Frontal cortex (tissue), 4 donors: ENCODE results near the gene FPGT. TPM values are rescaled to one million over a fixed set of nuclear protein-coding genes. Genes with fewer than 3 reads are reported as not detected.
A peak's percentile ranks its signal among the peaks of the same experiment; 100 is the strongest.
"Not testable (repeated sequence)": the region's sequence is repeated elsewhere in the genome, so short reads cannot be mapped to it uniquely, and the experiment has no call there.

Experiments
- DNase-seq, 2 donors: peaks; one replicate each; pipeline ENCODE4 v3.0.0; 2012; ENCODE audit warnings: low spot score in 2 of 2
- FAIRE-seq: peaks from 2 replicates; lab custom pipeline; 2012; peaks lifted over from hg19 to GRCh38; lab: Jason Lieb, UNC
- total RNA-seq: library from RNA; depleted of rRNA; stranded (reverse); fragments of >200 nt; gene quantifications from one replicate; pipeline ENCODE4 v1.2.3, GENCODE V29; 2014
- donor health status: control.
- donor health status: control.
- donor health status: control.

The FPGT gene
- total RNA-seq, result 20.8 TPM

DNA sequence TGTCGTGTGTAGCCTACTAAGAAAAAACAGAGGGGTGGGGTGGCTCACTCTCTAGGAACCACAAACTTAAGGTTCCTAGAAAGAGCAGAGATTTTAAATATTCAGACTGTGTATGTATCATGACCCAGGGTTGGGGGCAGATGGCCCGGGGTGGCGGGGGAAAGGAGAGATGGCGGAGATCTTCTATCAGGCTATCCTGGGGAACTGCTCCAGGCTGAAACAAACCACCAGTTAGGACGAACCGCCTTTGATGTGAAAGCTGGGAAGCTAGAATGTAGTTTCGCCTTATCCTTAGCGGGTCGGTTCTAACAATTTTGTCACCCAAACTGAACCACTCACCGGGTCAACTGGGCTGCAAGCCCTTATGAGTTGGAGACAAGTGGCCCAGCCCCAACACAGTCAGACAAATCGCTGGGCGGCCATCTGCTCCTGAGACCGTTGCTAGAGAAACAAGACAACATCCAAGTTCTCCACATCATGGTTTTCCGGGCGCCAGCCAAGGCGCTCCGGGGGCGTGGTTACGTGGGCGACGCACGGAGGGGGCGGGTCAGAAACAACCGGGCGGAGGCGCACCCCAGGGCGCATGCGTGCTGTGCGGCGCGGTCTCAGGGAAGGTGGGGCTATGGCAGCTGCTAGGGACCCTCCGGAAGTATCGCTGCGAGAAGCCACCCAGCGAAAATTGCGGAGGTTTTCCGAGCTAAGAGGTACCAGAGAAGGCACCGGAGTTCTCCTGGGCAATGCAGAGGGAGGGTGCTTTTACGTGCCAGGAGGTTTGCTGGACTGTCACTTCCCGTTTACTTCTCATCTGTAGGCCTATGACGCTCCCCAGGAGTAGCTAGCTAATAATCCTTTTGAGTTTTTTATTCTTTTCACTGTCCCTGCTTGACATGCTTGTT lies at the start of gene FPGT, which contains the start of gene LRRIQ3:
TSS of gene FPGT (plus strand) at position 586 of the 896 bp plus-strand sequence. CDS start at position 623, 37 bp downstream.
TSS of gene LRRIQ3 (minus strand) at position 520 of the 896 bp plus-strand sequence. CDS start 14,492 bp downstream, outside the sequence.
- no peak for FAIRE-seq
- peak; percentile 74 to 85 for DNase-seq

DNA sequence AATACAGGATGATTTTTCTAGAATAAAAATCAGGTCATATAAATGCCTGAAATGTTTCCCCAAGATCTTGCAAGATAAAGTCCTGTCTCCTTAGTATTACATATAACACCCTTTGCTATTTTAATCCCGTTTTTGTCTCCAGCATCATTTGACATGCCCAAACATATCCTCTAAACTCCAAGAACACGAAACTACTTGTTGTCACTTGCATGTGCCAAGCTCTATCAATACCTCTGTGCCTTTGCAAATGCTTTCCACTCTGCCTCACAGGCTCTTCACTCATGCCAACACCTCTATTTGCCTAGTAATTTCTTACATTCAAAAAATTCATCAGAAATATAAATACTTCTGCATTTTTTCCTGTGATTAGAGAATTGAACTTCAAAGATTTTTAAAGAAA lies 38.0 kb upstream of the FPGT start:
- FAIRE-seq (no peak), DNase-seq (no peak)

DNA sequence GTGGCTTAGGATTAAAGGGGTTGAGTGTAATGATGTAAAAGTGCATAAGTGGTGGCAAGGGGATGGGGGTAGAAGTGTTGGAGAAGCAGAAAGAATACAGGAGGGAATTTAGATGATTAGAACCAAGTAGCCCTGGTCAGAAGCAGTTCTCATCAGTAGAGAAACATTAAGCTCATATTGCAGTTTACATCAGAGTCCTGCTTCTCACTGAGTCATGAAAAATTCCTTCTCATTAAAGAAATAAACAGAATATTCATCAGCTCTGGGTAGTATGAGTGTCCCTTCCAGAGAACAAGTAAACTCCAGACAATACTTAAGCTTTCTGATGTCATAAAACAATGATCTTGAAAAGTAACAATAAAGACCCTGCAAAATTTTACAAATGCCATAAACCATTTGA lies 36.5 kb upstream of the FPGT start:
- no peak for FAIRE-seq
- DNase-seq, result no peak

DNA sequence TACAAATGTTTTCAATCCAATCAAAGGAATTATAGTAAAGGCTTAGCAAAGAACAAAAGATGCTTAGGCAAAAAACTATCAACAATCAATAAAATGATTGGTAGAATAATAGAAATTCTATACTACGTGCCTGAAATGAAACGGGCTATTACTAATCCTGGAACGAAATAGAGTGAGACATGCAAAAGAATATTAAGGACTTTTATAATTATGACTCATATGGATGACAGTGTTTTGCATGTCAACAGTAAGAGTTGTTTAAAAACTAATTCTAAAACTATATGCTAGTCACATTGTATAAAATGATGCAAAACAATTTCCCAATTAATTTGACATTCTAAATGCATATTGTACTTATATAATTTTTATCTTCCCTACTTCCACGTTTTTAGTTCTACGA lies 35.7 kb upstream of the FPGT start:
- DNase-seq (no peak), FAIRE-seq (no peak)

DNA sequence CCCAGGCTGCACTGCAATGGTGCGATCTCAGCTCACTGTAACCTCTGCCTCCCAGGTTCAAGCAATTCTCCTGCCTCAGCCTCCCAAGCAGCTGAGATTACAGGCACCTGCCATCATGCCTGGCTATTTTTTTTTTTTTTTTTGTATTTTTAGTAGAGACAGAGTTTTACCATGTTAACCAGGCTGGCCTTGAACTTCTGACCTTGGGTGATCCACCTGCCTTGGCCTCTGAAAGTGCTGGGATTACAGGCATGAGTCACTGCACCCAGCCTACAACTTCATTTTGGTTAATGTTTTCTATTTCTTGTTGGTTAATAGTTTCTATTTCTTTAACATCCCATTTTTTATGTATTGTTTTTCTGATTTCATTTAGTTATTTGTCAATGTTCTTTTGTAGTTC lies 23.6 kb upstream of the FPGT start:
- not testable (repeated sequence) for FAIRE-seq, DNase-seq

DNA sequence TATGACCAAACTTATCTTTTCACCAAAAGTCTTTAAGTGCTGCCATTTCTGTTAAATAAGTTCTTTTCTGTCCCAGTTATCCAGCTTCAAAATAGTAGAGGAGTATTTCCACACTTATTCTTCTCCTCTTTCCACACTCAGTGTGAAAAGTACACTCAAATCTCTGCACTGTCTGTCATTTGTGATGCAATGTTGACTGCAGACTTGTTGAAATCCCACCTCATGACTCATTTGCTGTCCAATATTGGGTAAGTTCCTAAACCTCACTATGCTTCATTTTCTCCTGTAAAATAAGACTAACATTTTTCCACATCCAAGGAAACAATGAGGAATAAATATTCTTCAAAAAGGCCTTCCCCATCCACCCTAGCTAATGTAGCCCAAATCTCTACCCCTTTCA lies 17.6 kb upstream of the FPGT start:
- DNase-seq (no peak), FAIRE-seq (no peak)

DNA sequence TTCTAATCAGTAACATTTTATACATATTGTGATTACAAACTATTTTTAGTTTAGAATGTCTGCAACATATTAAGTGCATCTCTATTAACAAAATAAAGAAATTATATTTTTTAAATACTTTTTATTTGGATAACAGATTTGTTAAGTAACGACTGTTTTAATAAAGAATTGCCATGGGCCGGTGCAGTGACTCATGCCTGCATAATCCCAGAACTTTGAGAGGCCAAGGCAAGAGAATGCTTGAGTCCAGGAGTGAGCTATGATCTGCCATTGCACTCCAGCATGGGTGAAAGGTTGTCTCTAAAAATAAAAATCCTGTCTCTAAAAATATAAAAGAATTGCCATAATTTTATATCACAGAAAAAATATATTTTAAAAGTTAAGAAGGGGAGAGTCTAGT lies 4.1 kb upstream of the FPGT start:
- DNase-seq (no peak), FAIRE-seq (no peak)

DNA sequence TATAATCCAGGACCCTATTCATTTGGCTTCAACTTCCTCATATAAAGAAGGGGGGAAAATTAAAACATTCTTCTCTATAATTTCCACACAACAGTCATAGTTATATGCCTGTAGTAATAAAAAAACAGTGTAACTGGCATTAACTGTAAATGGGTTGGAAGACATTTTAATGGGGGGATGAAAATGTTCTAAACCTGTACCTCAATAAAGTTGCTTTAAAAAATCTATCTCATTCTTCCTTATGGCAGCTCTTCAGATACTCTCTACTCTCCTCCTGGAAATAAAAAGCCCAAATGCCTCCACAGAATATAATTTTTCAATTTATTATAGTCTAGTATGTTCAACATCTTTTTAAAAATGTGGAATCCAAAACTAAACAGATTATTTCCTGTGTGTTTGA lies 2.7 kb upstream of the FPGT start:
- no peak for DNase-seq
- no peak for FAIRE-seq

DNA sequence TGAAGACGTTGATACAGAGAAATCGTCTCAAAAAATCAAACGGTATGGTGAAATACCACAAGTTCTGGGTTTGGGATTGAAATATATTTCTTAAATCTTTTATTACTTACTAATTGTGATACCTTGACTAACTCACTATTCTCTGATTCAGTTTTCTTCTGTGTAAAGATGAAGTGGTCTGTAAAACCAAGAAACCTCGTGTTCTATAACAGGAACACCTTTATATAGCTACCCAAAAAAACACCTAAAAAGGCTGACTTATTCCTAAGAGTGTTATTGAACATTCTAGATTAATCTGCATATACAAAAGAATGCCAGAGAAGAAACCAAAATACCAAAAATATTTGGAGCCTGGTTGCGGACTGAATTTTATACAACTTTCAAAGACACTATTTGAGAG lies 787 bp upstream of the FPGT start:
- no peak for FAIRE-seq
- DNase-seq, result no peak

DNA sequence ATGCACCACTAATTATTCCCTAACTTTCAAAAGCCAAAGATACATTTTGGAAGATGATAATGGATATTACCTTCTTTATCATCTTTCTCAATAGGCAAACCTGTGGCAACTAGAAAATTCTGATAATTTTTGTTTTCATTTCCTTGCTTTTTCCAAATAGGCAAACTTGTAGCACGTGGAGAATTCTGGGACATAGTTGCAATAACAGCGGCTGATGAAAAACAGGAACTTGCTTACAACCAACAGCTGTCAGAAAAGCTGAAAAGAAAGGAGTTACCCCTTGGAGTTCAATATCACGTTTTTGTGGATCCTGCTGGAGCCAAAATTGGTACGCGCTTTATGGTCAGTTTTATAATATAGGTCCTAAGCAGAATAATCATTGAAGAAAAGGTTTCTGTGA lies 1.5 kb downstream of the FPGT start:
- FAIRE-seq, result no peak

DNA sequence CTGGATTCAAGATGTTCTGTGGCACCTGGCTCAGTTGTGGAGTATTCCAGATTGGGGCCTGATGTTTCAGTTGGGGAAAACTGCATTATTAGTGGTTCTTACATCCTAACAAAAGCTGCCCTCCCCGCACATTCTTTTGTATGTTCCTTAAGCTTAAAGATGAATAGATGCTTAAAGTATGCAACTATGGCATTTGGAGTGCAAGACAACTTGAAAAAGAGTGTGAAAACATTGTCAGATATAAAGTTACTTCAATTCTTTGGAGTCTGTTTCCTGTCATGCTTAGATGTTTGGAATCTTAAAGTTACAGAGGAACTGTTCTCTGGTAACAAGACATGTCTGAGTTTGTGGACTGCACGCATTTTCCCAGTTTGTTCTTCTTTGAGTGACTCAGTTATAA lies 7.2 kb downstream of the FPGT start:
- DNase-seq (no peak), FAIRE-seq (no peak)

More for the DNA sequence above, 1.5 kb downstream of the FPGT start:
- no peak for DNase-seq

DNA sequence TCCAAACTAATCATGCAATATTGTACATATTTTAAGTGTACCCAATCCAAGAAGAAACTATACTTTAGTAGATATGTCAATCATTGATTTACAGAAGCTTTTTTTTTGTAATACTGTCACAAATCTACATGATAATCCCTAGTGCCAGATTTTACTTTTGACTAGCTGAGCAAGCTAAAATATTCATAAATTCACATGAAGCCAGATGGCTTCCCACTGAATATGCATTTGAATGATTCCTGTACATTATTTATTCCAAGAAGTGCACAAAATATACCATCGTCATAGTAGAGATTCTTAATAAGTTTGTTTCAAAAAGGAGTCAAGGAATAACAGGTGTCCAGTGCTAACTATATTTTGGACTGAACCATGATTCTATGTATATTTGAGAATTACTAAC lies 17.2 kb downstream of the FPGT start:
- no peak for DNase-seq
- FAIRE-seq, result no peak

DNA sequence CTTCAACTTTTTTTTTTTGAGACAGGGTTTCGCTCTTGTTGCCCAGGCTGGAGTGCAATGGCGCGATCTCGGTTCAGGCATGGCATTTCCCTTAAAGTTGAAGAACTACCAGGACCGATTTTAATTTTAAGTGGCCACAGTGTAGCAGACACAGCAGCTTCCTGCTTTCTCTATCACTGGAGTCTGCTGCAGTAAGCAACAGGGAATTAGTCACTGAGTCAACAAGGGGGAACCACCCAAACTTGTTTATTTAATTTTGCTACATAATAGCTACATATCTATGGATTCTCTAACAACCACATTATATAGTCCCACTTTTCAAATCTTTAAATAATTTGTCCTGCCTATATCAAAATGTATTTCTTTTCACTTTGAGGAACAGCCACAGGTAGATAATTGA lies 24.7 kb downstream of the FPGT start:
- DNase-seq (no peak), FAIRE-seq (no peak)

DNA sequence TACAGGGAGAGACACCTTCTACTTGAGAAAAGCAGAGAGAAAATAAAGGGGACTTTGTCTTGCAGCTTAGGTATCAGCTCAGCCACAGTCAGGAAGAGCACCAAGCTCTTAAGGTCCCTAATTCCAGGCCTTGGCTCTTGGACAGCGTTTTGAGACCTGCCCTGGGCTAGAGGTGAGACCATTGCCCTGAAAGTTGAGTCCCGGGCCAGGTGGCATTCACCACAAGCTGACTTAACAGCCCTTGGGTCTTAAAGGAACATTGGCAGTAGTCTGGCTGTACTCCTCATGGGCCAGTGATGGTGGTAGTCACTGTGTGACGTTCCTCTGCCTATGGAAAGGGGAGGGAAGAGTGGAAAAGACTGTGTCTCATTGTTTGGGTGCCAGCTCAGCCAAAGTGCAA lies 25.4 kb downstream of the FPGT start:
- FAIRE-seq (no peak), DNase-seq (no peak)

DNA sequence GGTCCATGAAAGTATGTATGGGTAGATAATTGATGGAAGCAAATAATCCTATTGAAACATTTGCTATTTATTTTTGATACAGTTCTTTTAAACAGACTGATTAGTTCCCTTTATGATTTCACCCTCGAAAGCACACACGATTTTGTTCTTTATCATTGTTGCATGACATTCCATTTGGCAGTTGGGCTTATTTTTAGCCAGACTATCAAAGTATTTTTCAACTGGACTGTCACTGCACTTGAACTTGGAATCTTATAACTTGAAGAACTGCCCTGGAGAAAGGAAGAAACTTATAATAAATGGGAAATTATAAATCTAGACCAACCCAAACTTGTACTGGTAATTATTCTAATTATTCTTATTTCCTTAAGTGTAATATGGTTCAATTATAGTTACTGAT lies 37.1 kb downstream of the FPGT start, which contains the start of gene TNNI3K:
TSS of gene TNNI3K (plus strand) at position 235 of the 400 bp plus-strand sequence. CDS start at position 300, 65 bp downstream.
- no peak for FAIRE-seq

DNA sequence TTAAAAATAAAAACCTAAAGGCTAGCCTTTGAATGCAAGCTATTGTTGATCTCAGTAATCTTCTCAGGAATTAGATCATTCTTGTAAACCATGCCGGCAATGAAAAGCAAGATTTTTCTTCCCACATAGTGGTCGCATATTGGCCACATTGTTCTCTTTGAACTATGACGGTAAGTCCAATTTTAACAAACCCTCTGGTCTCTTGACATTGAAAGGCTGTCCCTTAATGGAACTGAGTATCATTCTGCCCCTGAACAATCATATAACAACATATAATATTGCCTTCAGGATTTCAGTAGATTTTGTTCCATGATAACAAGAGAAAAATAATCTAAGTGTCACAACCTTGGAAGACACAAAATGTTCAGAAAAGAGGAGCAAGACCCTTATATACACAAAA lies 38.4 kb downstream of the FPGT start:
- FAIRE-seq, result no peak

More for the DNA sequence above, 37.1 kb downstream of the FPGT start, which contains the start of gene TNNI3K:
- DNase-seq, result no peak

DNA sequence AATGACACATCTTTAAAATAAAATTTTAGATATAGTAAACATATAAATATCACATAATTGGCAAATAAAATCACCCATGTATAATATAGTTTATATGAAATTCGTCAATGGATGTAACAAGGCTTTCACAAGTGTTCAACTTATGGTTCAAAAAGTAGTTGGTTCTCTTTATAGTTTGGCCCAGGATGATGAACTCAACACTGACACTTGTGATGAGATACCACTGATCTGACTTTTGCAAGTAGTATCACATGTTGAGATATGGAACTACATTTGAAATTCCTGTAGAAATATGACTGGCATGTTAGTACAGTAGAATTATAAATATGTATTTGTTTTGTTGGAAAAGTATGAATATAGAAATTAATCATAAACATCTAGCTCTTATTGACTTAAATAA lies 39.0 kb downstream of the FPGT start:
- FAIRE-seq (no peak), DNase-seq (no peak)

More for the DNA sequence above, 38.4 kb downstream of the FPGT start:
- no peak for DNase-seq

DNA sequence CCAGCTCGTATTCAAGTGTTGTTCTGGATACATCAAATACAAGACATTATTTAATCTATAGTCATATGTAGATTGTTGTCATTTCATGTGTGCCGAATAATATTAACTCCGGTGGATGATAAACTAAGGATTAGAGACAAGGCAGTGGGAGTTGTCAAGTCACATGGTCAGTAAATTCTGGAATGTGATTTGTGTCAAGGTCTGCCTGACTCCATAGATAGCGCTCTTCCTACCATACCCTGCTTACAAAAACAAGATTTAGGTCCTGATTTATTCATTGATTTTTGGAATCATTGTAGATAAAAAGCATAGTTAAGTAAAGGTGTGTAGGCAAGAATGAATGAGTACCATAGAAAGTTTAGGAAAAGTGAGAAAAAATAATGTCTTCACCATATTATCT lies 39.7 kb downstream of the FPGT start:
- FAIRE-seq (no peak), DNase-seq (no peak)

DNA sequence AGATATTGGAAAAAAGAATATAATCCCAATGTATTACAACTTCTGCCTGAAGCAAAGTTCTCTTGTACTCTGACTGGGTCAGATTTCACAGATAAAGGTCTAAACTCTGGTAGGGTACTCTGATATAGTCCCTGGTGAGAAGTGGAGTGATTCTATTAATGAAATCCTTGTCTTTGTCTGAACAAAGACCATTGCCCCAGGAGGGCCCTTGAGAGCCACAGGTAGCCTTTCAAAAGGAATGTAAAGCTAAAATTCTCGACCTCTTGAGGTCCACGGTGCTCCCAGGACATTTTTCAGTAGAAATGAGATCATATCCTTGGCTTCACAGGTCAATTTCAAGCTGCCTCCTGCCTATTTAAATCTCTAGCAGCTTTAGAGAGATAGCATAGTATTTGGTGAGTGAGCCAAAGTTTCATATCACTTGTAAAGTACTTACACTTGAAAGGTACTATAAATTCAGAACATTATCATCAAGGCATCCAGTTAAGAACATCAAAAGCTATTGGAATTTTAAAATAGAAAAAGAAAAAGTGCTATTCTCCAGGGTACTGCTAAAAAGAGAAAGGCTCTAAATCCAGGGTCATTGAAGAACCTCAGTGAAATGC lies 47.2 kb downstream of the FPGT start:
- FAIRE-seq, result no peak
- DNase-seq, result no peak

DNA sequence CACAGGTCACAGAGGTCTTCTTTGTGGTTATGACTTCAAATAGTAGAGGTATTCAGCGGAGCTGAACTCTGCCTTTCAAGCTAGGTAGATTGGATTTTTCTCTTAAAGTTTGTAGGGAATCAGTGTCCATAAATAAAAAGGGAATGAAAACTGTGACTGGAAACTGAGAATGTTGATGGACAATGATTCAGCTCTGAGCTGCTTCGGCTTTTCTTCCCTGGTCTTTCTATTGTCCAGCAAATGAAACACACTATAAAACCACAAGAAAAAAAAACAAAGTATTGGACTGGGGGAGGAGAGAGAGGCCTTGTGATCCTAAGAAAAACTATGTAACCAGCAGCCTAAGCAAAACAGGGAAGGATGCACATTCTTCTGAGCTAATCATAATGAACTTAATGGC lies 48.3 kb downstream of the FPGT start:
- DNase-seq (no peak), FAIRE-seq (no peak)

DNA sequence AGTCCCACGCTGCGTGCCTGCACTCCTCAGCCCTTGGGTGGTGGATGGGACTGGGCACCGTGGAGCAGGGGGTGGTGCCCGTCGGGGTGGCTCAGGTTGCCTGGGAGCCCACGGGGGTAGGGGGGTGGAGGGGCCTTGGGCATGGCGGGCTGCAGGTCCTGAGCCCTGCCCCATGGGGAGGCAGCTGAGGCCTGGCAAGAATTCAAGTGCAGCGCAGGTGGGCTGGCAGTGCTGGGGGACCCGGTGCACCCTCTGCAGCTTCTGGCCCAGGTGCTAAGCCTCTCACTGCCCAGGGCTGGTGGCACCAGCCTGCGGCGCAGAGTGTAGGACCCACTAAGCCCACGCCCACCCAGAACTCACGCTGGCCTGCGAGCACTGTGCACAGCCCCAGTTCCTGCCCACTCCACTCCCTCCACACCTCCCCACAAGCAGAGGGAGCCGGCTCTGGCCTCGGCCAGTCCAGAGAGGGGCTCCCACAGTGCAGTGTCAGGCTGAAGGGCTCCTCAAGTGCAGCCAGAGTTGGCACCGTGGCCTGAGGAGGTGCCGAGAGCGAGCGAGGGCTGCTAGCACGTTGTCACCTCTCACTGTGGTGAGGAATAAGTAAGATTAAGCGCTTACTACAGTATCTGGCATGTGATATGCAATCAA lies 50.0 kb downstream of the FPGT start:
- no peak for FAIRE-seq

More for the DNA sequence above, 50.0 kb downstream of the FPGT start:
- DNase-seq, result no peak
